HG02973 (cell line): ENCODE data around the gene TTLL11.
A peak's percentile ranks its signal among the peaks of the same experiment; 100 is the strongest.
"Not testable (repeated sequence)": the region's sequence is repeated elsewhere in the genome, so short reads cannot be mapped to it uniquely, and the experiment has no call there.

Experiments used
- ATAC-seq: cut with Tn5 transposase; IDR thresholded peaks from one replicate; pipeline ENCODE4 v1.9.1; 2021; ENCODE audit warnings: moderate library complexity; ENCODE audit not compliant: unreplicated experiment

Gene TTLL11

DNA sequence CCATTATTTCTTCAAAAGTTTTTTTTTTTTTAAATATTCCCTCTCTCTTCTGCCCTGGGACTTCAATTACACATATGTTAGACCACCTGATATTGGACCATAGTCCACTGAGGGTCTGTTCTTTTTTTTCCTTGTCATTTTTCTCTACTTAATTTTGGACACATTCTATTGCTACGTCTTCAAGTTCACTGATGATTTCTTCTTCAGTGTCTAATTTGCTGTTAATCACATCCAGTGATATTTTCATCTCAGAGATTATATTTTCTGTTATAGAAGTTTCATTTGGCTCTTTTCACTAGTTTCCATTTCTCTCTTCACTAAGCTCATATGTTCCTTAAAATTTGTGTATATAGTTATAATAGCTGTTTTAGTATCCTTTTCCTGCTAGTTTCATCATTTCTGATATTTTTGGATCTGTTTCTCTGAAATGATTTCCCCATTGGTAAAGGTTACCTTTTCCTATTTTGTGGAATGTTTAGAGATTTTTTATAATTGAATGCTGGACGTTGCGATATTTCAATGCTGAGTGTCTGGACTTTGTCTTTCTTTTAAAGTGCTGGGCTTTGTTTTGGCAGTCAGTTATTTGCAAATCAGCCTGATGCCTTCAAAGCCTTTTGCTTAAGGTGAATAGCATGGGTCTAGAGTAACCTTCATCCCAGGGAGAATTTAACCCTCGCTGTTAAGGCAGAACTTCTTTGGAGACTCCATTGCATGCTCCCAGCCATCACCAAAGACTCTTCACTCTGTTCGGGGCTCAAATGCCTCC lies 111.8 kb downstream of the TTLL11 start:
- ATAC-seq: no peak

DNA sequence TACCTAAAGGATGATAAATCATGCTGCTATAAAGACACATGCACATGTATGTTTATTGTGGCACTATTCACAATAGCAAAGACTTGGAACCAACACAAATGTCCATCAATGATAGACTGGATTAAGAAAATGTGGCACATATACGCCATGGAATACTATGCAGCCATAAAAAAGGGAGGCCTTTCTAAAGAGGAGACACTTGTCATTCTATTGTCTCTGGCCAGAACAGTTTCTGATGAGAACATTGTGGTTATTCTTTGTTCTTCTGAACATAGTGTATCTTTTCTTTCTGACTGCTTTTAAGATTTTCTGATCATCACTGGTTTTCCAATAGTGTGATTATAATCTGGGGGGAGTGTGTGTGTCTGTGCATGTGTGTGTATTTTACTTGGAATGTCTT lies 112.4 kb downstream of the TTLL11 start:
- ATAC-seq: not testable (repeated sequence)

DNA sequence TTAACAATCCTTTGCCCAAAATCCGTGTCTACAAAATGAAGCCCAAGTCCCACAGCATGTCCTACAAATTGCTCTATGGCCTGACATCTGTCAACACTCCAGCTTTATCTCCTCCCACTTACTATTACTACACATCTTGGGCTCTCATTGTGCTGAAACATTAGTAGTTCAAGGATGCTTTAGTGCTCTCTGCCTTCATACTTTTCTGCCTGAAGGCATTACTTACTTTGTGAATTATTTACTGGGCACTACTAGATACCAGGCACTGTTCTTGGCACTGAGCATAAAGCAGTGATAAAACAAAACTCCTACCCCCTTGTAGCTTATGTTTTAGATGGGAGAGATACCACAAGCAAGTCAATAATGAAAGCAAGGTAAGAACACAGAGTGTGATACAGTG lies 113.4 kb downstream of the TTLL11 start:
- no peak for ATAC-seq

DNA sequence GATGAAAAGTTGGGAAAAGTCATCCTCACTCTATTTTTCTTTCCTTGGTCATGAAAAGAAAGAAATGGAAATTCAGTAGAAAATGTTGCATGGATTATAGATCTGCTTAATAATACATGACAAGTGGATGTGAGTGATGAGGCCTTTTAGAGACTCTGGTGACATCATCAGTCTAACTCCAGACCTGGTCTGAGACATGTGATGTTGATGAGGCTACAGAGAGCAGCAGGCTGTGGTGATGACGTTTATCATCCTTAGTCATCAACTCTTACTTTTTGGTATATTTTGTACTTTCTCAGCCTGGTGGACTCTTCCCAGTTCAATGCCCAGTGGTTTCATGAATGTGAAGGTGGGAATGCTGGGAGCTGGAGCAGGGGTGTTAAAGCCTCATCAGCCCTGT lies 116.4 kb downstream of the TTLL11 start:
- no peak for ATAC-seq

GRCh38 chr9:121975801-121976277 lies 117.3 kb downstream of the TTLL11 start:
- no peak for ATAC-seq

GRCh38 chr9:121974421-121974820 lies 118.7 kb downstream of the TTLL11 start:
- ATAC-seq: no peak

- peak; percentile 50 for ATAC-seq
These were observed 120.6 kb downstream of the TTLL11 start for GRCh38 chr9:121972501-121972981.

DNA sequence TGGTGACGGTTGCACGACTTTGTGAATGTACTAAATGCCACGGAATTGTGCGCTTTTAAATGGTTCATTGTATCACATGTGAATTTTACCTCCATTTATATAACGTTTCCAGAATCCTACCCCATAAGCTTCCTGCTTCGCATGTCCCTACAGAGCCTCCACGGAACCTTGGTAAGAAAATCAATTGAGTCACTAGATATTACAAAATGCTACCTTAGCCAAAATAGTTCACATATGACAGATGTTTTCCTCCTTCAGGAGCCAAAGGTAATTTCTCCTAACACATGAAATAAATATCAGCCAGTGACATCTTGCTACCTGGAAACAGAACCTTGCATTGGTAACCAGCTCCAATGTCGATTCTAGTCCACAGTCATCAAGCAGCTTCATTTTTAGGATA lies 125.1 kb downstream of the TTLL11 start:
- ATAC-seq: no peak

- no peak for ATAC-seq
These were observed 126.4 kb downstream of the TTLL11 start for GRCh38 chr9:121966706-121967105.

GRCh38 chr9:121963528-121963995 lies 129.5 kb downstream of the TTLL11 start:
- no peak for ATAC-seq

- no peak for ATAC-seq
These were observed 130.7 kb downstream of the TTLL11 start for GRCh38 chr9:121962421-121962820.

- ATAC-seq: no peak
These were observed 132.4 kb downstream of the TTLL11 start for GRCh38 chr9:121960665-121961064.

GRCh38 chr9:121958530-121958929 lies 134.6 kb downstream of the TTLL11 start:
- no peak for ATAC-seq

GRCh38 chr9:121956808-121957207 lies 136.3 kb downstream of the TTLL11 start:
- ATAC-seq: no peak

DNA sequence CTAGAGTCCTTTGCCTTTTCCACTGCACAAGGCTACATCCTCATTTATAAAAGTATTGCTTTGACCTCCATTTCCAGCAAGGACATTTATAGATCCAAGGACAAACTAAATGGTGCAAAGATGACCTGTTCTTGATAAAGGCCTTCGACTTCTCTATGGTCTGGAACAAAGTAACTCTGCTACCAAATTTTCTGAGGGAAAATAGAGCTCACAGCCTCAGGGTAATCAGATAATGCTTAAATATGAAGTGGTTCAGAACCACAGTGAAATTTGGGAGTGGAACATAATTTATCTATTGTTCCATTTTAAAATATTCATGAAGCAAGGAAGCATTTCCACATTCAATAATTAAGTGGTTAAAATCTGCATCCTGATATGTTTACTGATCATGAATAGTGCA lies 137.5 kb downstream of the TTLL11 start:
- ATAC-seq: no peak

GRCh38 chr9:121954477-121955140 lies 138.5 kb downstream of the TTLL11 start:
- ATAC-seq: no peak

- ATAC-seq: no peak
These were observed 140.5 kb downstream of the TTLL11 start for GRCh38 chr9:121952611-121953010.

- ATAC-seq: no peak
These were observed 142.2 kb downstream of the TTLL11 start for GRCh38 chr9:121950866-121951265.

DNA sequence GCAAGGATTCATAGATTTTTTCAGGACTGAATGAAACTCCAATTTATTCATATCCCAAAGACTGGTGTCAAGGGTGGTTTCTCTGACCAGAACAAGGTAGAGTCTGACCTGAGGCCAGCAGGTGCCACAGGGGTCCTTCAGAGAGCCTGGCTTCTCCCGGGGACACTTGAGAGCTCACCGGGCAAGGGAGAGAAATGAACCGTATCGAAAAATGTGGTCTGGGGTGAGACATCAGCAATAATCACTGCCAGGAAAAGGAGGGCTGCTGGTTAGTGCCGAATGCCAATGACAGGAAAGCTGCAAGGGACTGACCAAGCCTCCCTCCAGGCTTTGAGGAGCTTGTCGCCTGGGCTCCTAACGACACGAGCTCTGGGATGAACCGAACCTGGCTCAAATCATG lies 142.7 kb downstream of the TTLL11 start:
- no peak for ATAC-seq

- ATAC-seq: no peak
These were observed 143.3 kb downstream of the TTLL11 start for GRCh38 chr9:121949766-121950165.

DNA sequence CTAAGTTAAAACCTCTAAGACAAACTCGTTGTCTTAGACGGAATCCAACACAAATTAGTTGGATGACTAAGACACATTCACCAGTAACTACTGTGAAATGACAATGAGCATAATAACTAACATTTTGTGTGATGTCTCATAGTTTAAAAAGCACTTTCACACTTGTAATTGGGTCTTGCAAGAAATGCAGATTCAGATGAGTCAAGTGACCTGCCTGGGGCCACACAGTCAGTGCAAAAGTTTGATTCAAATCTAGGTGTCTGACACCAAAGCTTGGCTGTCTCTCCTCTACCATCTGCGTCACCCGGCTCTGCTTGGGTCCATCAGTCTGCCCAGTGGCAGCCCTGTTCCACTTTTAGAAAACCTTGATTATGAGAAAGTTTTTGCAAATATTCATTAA lies 143.7 kb downstream of the TTLL11 start:
- no peak for ATAC-seq

- no peak for ATAC-seq
These were observed 145.3 kb downstream of the TTLL11 start for GRCh38 chr9:121947775-121948174.
